CD14-positive monocyte (primary cell): Measurements from ENCODE around the gene CLEC2B. TPM values are rescaled to one million over a fixed set of nuclear protein-coding genes. Genes with fewer than 3 reads are reported as not detected.

ENCODE experiments used
- DNase-seq, 3 donors: peaks; one replicate each; pipeline ENCODE4 v3.0.0-alpha.2; 2011 to 2022
- H2AFZ ChIP-seq: 2 replicates; pipeline ENCODE4 v1.6.0; 2012; ENCODE audit warnings: mild to moderate bottlenecking, low read depth, low read length, inconsistent platforms; ENCODE audit not compliant: insufficient read depth, poor library complexity, severe bottlenecking
- H3K27ac ChIP-seq, 2 donors: 1 replicate in 1 of 2; 2 replicates in 1 of 2; pipeline ENCODE4 v1.5.1; 2012 to 2013; ENCODE audit warnings: low read length in 2 of 2, control low read depth in 1 of 2, inconsistent platforms in 1 of 2, low read depth in 1 of 2, mild to moderate bottlenecking in 1 of 2
- H3K27me3 ChIP-seq, 2 donors: one replicate each; pipeline versions ENCODE4 v1.6.0 to v1.6.1; 2011 to 2013; ENCODE audit warnings: low read length in 2 of 2; ENCODE audit not compliant: control insufficient read depth in 2 of 2, insufficient read depth in 2 of 2
- H3K36me3 ChIP-seq, 2 donors: replicated peaks in 1 of 2; 1 replicate in 1 of 2; 2 replicates in 1 of 2; pipeline versions ENCODE4 v1.5.1 to v1.6.1; 2012 to 2013; ENCODE audit warnings: low read length in 2 of 2, control low read depth in 1 of 2, inconsistent platforms in 1 of 2, mild to moderate bottlenecking in 1 of 2; ENCODE audit not compliant: insufficient read depth in 2 of 2, control insufficient read depth in 1 of 2
- H3K4me1 ChIP-seq, 2 donors: 1 replicate in 1 of 2; 2 replicates in 1 of 2; pipeline versions ENCODE4 v1.5.1 to v1.6.1; 2012 to 2013; ENCODE audit warnings: low read length in 2 of 2, control low read depth in 1 of 2, inconsistent platforms in 1 of 2, mild to moderate bottlenecking in 1 of 2, moderate library complexity in 1 of 2; ENCODE audit not compliant: insufficient read depth in 2 of 2, control insufficient read depth in 1 of 2
- H3K4me2 ChIP-seq: replicated peaks from 2 replicates; pipeline ENCODE3; 2012; ENCODE audit warnings: low read length, moderate library complexity, mild to moderate bottlenecking; ENCODE audit not compliant: poor library complexity, severe bottlenecking; ENCODE audit errors: extremely low read depth
- H3K4me3 ChIP-seq, 3 experiments: fragments of 200-600 bp in 1 of 3; sonication (generic) in 1 of 3; replicated peaks in 1 of 3; 1 replicate in 2 of 3; 2 replicates in 1 of 3; pipeline ENCODE4 v1.5.1; 2011 to 2013; ENCODE audit warnings: low read length in 3 of 3, mild to moderate bottlenecking in 3 of 3, control low read depth in 2 of 3, low read depth in 2 of 3, inconsistent platforms in 1 of 3, moderate library complexity in 1 of 3
- H3K79me2 ChIP-seq: 2 replicates; pipeline ENCODE4 v1.6.0; 2012; ENCODE audit warnings: mild to moderate bottlenecking, control low read depth, inconsistent platforms, low read length, moderate library complexity; ENCODE audit not compliant: insufficient read depth
- H3K9ac ChIP-seq: 2 replicates; pipeline ENCODE4 v1.6.0; 2017; ENCODE audit warnings: low read length, mild to moderate bottlenecking; ENCODE audit not compliant: insufficient read depth, poor library complexity, severe bottlenecking
- H3K9me3 ChIP-seq, 2 donors: replicated peaks in 1 of 2; 1 replicate in 1 of 2; 2 replicates in 1 of 2; pipeline versions ENCODE4 v1.5.1 to v1.6.1; 2012 to 2013; ENCODE audit warnings: low read length in 2 of 2, control low read depth in 1 of 2; ENCODE audit not compliant: control insufficient read depth in 1 of 2, insufficient read depth in 1 of 2
- H4K20me1 ChIP-seq: 2 replicates; pipeline ENCODE4 v1.6.0; 2012; ENCODE audit warnings: mild to moderate bottlenecking, low read length, control low read depth, moderate library complexity; ENCODE audit not compliant: insufficient read depth
- H3K27ac Mint-ChIP-seq, 7 donors: one replicate each; pipeline ENCODE4 v1.8.0; 2020; ENCODE audit warnings: mild to moderate bottlenecking in 7 of 7, mixed read lengths in 7 of 7, moderate library complexity in 6 of 7, inconsistent platforms in 2 of 7
- H3K27me3 Mint-ChIP-seq, 3 donors: one replicate each; pipeline ENCODE4 v1.8.0; 2021 to 2022; ENCODE audit warnings: low read depth in 3 of 3, mild to moderate bottlenecking in 3 of 3, mixed read lengths in 3 of 3, moderate library complexity in 3 of 3, inconsistent platforms in 1 of 3
- H3K36me3 Mint-ChIP-seq, 2 donors: one replicate each; pipeline ENCODE4 v1.8.0; 2020; ENCODE audit warnings: mixed read lengths in 2 of 2, inconsistent platforms in 1 of 2, mild to moderate bottlenecking in 1 of 2
- H3K4me1 Mint-ChIP-seq: one replicate; pipeline ENCODE4 v1.8.0; 2020; ENCODE audit warnings: mild to moderate bottlenecking, mixed read lengths
- H3K4me3 Mint-ChIP-seq, 2 donors: one replicate each; pipeline ENCODE4 v1.8.0; 2020; ENCODE audit warnings: mild to moderate bottlenecking in 2 of 2, mixed read lengths in 2 of 2, moderate library complexity in 1 of 2
- H3K9me3 Mint-ChIP-seq, 7 donors: one replicate each; pipeline ENCODE4 v1.8.0; 2020 to 2022; ENCODE audit warnings: mixed read lengths in 7 of 7, mild to moderate bottlenecking in 6 of 7, moderate library complexity in 6 of 7, inconsistent platforms in 2 of 7
- WGBS: methylation state at CpG from one replicate; pipeline ENCODE4 v1.1.5; 2013; ENCODE audit warnings: missing lambda C conversion rate; ENCODE audit not compliant: insufficient coverage; 5-methylcytosine and 5-hydroxymethylcytosine counted together
- intact Hi-C, 2 donors: fragments of 100-400 bp; cut with micrococcal nuclease; formaldehyde crosslinking; loops; one replicate each; pipeline versions ENCODE4 v1.15.0 to v1.15.1; 2023
- polyA plus RNA-seq, 3 donors: library from polyadenylated mRNA; depleted of rRNA in 1 of 3; unstranded in 2 of 3; stranded (reverse) in 1 of 3; fragments of 300-500 nt in 2 of 3; fragments of >200 nt in 1 of 3; fragmentation: Illumina TruSeq in 2 of 3; gene quantifications; 1 replicate in 2 of 3; 2 replicates in 1 of 3; pipeline ENCODE4 v1.2.3, GENCODE V29; 2012 to 2021
- TF ChIP-seq, protein P1 (sequence below): fragments of 200-600 bp; IDR thresholded peaks from one replicate; pipeline ENCODE4 v1.8.0; 2022; ENCODE audit warnings: antibody characterized with exemption, mild to moderate bottlenecking

The CLEC2B gene
- polyA plus RNA-seq, 3 donors: 52.1 to 80.3 (median 59.4) TPM

DNA sequence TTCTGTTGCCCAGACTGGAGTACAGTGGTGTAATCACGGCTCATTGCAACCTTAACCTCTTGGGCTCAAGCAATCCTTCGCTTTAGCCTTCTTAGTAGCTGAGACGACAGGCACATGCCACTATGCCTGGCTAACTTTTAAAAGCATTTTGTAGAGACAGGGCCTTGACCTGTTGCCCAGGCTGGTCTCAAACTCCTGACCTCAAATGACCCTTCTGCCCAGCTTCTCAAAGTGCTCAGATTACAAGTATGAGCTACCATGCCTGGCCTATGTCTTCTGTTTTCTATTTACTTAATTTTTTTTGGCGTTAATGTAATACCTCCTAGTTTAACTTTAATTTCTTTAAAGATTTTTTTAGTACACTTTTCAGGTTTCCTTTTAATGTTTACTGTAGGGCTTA is 62.4 kb downstream of the CLEC2B start:
- H3K27me3 ChIP-seq: no peaks in the 10 kb centered on the region
- no peak overlapping the region for H2AFZ ChIP-seq
- no peaks in the 10 kb centered on the region for H3K9me3 Mint-ChIP-seq
- no peaks in the 10 kb centered on the region for H3K36me3 Mint-ChIP-seq
- no peaks in the 10 kb centered on the region for H3K9me3 ChIP-seq
- H3K4me1 Mint-ChIP-seq: peaks cover 29% of the 10 kb centered on the region
- H3K4me3 ChIP-seq: no peak overlapping the region
- peaks cover 15 to 21% of the 10 kb centered on the region in 2 donors for H3K4me1 ChIP-seq
- H3K4me3 Mint-ChIP-seq: no peak overlapping the region
- intact Hi-C loops: no loop called here
- no peaks in the 10 kb centered on the region for H3K36me3 ChIP-seq
- H3K9ac ChIP-seq: no peak overlapping the region
- TF ChIP-seq, protein P1, sequence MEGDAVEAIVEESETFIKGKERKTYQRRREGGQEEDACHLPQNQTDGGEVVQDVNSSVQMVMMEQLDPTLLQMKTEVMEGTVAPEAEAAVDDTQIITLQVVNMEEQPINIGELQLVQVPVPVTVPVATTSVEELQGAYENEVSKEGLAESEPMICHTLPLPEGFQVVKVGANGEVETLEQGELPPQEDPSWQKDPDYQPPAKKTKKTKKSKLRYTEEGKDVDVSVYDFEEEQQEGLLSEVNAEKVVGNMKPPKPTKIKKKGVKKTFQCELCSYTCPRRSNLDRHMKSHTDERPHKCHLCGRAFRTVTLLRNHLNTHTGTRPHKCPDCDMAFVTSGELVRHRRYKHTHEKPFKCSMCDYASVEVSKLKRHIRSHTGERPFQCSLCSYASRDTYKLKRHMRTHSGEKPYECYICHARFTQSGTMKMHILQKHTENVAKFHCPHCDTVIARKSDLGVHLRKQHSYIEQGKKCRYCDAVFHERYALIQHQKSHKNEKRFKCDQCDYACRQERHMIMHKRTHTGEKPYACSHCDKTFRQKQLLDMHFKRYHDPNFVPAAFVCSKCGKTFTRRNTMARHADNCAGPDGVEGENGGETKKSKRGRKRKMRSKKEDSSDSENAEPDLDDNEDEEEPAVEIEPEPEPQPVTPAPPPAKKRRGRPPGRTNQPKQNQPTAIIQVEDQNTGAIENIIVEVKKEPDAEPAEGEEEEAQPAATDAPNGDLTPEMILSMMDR: no peak
- H3K27ac ChIP-seq: no peak overlapping the region
- H3K79me2 ChIP-seq: no peaks in the 10 kb centered on the region
- 90% methylated on average over 3 of the region's 4 CpGs for WGBS
- no peaks in the 10 kb centered on the region for H4K20me1 ChIP-seq
- peaks cover 0 to 3% (median 2%) of the 10 kb centered on the region in 3 donors for H3K27me3 Mint-ChIP-seq
- H3K4me2 ChIP-seq: no peak overlapping the region
- no peak for DNase-seq
- H3K27ac Mint-ChIP-seq: no peak overlapping the region

DNA sequence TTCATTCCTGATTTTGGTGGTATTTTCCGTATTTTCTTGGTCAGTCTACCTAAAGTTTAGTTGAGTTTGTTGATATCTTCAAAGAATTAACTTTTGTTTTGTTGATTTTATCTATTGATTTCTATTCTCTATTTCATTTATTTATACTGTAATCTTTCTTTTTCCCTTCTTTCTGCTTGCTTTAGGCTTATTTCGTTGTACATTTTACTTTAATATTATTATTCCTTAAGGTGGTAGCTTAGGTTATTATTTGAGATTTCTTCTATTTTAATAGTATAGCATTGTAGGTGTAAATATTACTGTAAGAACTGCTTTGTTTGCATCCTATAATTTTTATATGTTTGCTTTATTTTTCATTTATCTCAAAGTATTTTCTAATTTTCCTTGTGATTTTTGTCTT is 63.3 kb downstream of the CLEC2B start:
- intact Hi-C loops: no loop called here
- Histone ChIP-seq H3K27me3 (no peaks in the 10 kb centered on the region), H3K4me3 (no peak overlapping the region), H3K4me2 (no peak overlapping the region), H3K27ac (no peak overlapping the region), H3K9me3 (no peaks in the 10 kb centered on the region), H2AFZ (no peak overlapping the region), H3K9ac (no peak overlapping the region), H3K79me2 (no peaks in the 10 kb centered on the region), H3K4me1 (peaks cover 7 to 12% of the 10 kb centered on the region in 2 donors), H4K20me1 (no peaks in the 10 kb centered on the region), H3K36me3 (no peaks in the 10 kb centered on the region)
- Mint-ChIP-seq H3K4me3 (no peak overlapping the region), H3K27me3 (peaks cover 0 to 2% (median under 1%) of the 10 kb centered on the region in 3 donors), H3K36me3 (no peaks in the 10 kb centered on the region), H3K4me1 (peaks cover 21% of the 10 kb centered on the region), H3K27ac (no peak overlapping the region), H3K9me3 (no peaks in the 10 kb centered on the region)
- DNase-seq: no peak
- TF ChIP-seq, protein P1: no peak
- no CpG with 5 or more reads among the region's 2 CpGs for WGBS

Other genes starting within 250 kb of the CLEC2B start
- gene CLEC2D, start 199.6 kb downstream of the CLEC2B start, polyA plus RNA-seq: 10 to 100 TPM in 1 of 3 donors, 1 to 10 TPM in 2; 2.5 to 26.9 (median 3.9) TPM
- 10 to 100 TPM in 2 of 3 donors, 1 to 10 TPM in 1; 7.6 to 20.6 (median 11.4) TPM for gene CLECL1, start 136.3 kb downstream of the CLEC2B start, polyA plus RNA-seq
- 10 to 100 TPM in 1 of 3 donors, 1 to 10 TPM in 2; 5.8 to 12.4 (median 6.0) TPM for gene CD69, start 108.5 kb downstream of the CLEC2B start, polyA plus RNA-seq
- gene KLRF1, start 41.9 kb downstream of the CLEC2B start, polyA plus RNA-seq: 1 to 10 TPM in 2 of 3 donors, under 1 TPM in 1; 0.45 to 2.2 (median 1.0) TPM
- gene KLRF2, start 12.1 kb upstream of the CLEC2B start, polyA plus RNA-seq: not detected
- not detected for gene CLEC2A, start 63.0 kb upstream of the CLEC2B start, polyA plus RNA-seq
- gene CLEC12A, start 102.1 kb upstream of the CLEC2B start, polyA plus RNA-seq: 100 to 1,000 TPM; 356 to 441 (median 412) TPM
- 1 to 10 TPM in 2 of 3 donors, not detected in 1; 3.5 to 3.9 TPM for gene CLEC1B, start 129.8 kb upstream of the CLEC2B start, polyA plus RNA-seq
- gene CLEC12B, start 141.3 kb upstream of the CLEC2B start, polyA plus RNA-seq: 10 to 100 TPM in 1 of 3 donors, under 1 TPM in 1, not detected in 1; 0.14 to 76.6 TPM
- gene CLEC9A, start 161.3 kb upstream of the CLEC2B start, polyA plus RNA-seq: under 1 TPM in 2 of 3 donors, not detected in 1; 0.07 to 0.59 TPM
- 1 to 10 TPM in 2 of 3 donors, under 1 TPM in 1; 0.90 to 7.9 (median 1.1) TPM for gene CLEC1A, start 229.6 kb upstream of the CLEC2B start, polyA plus RNA-seq